IMR-90 (cell line): Measurements from ENCODE around the gene SHC4. TPM values are rescaled to one million over a fixed set of nuclear protein-coding genes. Genes with fewer than 3 reads are reported as not detected.

Experiments used
- ATAC-seq: fragments of 200-7000 bp; cut with Tn5 transposase; 2 replicates; pipeline ENCODE4 v1.9.1; 2020; ENCODE audit warnings: low read depth, mild to moderate bottlenecking, moderate library complexity
- BruUV-seq: library from RNA; stranded (reverse); fragments of 400-500 nt; replicated peaks from 2 replicates; lab custom pipeline; 2021; lab: Mats Ljungman, UMichigan
- CTCF ChIA-PET: fragments of 300-600 bp; formaldehyde crosslinking; extraction: SDS; loops from one replicate; lab custom pipeline; 2021; ENCODE audit warnings: antibody characterized with exemption; lab: Yijun Ruan, JAX
- POLR2A ChIA-PET: fragments of 300-600 bp; sonication (Branson Sonifier 250); formaldehyde crosslinking; loops from one replicate; lab custom pipeline; 2022; ENCODE audit warnings: antibody characterized with exemption; ENCODE audit not compliant: unreplicated experiment; lab: Charles Lee
- DNase-seq: peaks from one replicate; pipeline ENCODE4 v3.0.0; 2013
- H2AFZ ChIP-seq: replicated peaks from 2 replicates; pipeline ENCODE3; 2013; ENCODE audit warnings: low read length, mild to moderate bottlenecking; ENCODE audit not compliant: poor library complexity
- H2AK5ac ChIP-seq: 2 replicates; pipeline ENCODE4 v1.6.1; 2013; ENCODE audit warnings: low read depth, low read length, inconsistent platforms
- H2AK9ac ChIP-seq: replicated peaks from 2 replicates; pipeline ENCODE3; 2013; ENCODE audit warnings: mild to moderate bottlenecking, low read depth, low read length, moderate library complexity; ENCODE audit not compliant: poor library complexity
- H2BK120ac ChIP-seq: 2 replicates; pipeline ENCODE4 v1.6.1; 2013; ENCODE audit warnings: low read depth, low read length, inconsistent platforms
- H2BK15ac ChIP-seq: 3 replicates; pipeline ENCODE4 v1.6.1; 2013; ENCODE audit warnings: low read depth, low read length, inconsistent platforms
- H2BK20ac ChIP-seq: 2 replicates; pipeline ENCODE4 v1.6.1; 2013; ENCODE audit warnings: low read depth, mild to moderate bottlenecking, inconsistent platforms, low read length, moderate library complexity
- H2BK5ac ChIP-seq: 2 replicates; pipeline ENCODE4 v1.6.1; 2013; ENCODE audit warnings: mild to moderate bottlenecking, low read depth, low read length, inconsistent platforms; ENCODE audit not compliant: poor library complexity, severe bottlenecking
- H3K14ac ChIP-seq: replicated peaks from 2 replicates; pipeline ENCODE4 v1.6.1; 2013; ENCODE audit warnings: low read depth, low read length, inconsistent platforms
- H3K18ac ChIP-seq: 2 replicates; pipeline ENCODE4 v1.6.1; 2013; ENCODE audit warnings: low read depth, low read length, control low read depth
- H3K23ac ChIP-seq: 2 replicates; pipeline ENCODE4 v1.6.1; 2013; ENCODE audit warnings: low read depth, low read length, inconsistent platforms
- H3K27ac ChIP-seq: 2 replicates; pipeline ENCODE4 v1.5.1; 2013; ENCODE audit warnings: mild to moderate bottlenecking, control low read depth, low read length; ENCODE audit not compliant: insufficient read depth
- H3K27me3 ChIP-seq: 2 replicates; pipeline ENCODE4 v1.6.1; 2013; ENCODE audit warnings: low read length; ENCODE audit not compliant: control insufficient read depth, insufficient read depth
- H3K36me3 ChIP-seq: 2 replicates; pipeline ENCODE4 v1.6.1; 2013; ENCODE audit warnings: low read length, mixed read lengths; ENCODE audit not compliant: control insufficient read depth, insufficient read depth
- H3K4ac ChIP-seq: 2 replicates; pipeline ENCODE4 v1.6.1; 2013; ENCODE audit warnings: low read depth, low read length, inconsistent platforms
- H3K4me1 ChIP-seq: 2 replicates; pipeline ENCODE4 v1.6.1; 2013; ENCODE audit warnings: low read length, mixed read lengths; ENCODE audit not compliant: control insufficient read depth, insufficient read depth
- H3K4me2 ChIP-seq: 2 replicates; pipeline ENCODE4 v1.6.1; 2013; ENCODE audit warnings: low read depth, mild to moderate bottlenecking, control low read depth, low read length, moderate library complexity
- H3K4me3 ChIP-seq: 2 replicates; pipeline ENCODE4 v1.5.1; 2013; ENCODE audit warnings: low read depth, mild to moderate bottlenecking, control low read depth, low read length, moderate library complexity; ENCODE audit not compliant: insufficient read depth
- H3K56ac ChIP-seq: 2 replicates; pipeline ENCODE4 v1.6.1; 2013; ENCODE audit warnings: low read length, inconsistent platforms; ENCODE audit not compliant: insufficient read depth; ENCODE audit errors: extremely low read depth
- H3K79me1 ChIP-seq, 2 experiments: 2 replicates each; pipeline ENCODE4 v1.6.1; 2013; ENCODE audit warnings: low read length in 2 of 2, inconsistent platforms in 1 of 2, low read depth in 1 of 2
- H3K9ac ChIP-seq: 2 replicates; pipeline ENCODE4 v1.6.1; 2013; ENCODE audit warnings: low read depth, low read length, control low read depth
- H3K9me1 ChIP-seq: 2 replicates; pipeline ENCODE4 v1.6.1; 2013; ENCODE audit warnings: low read length, inconsistent platforms; ENCODE audit not compliant: insufficient read depth
- H3K9me3 ChIP-seq: 2 replicates; pipeline ENCODE4 v1.6.1; 2013; ENCODE audit warnings: low read length; ENCODE audit not compliant: control insufficient read depth, insufficient read depth
- H4K20me1 ChIP-seq: 2 replicates; pipeline ENCODE4 v1.6.1; 2013; ENCODE audit warnings: low read length, inconsistent platforms; ENCODE audit not compliant: insufficient read depth
- H4K5ac ChIP-seq: 2 replicates; pipeline ENCODE4 v1.6.1; 2013; ENCODE audit warnings: mild to moderate bottlenecking, low read depth, low read length, control low read depth
- H4K8ac ChIP-seq, 2 experiments: 2 replicates each; pipeline ENCODE4 v1.6.1; 2013; ENCODE audit warnings: low read depth in 2 of 2, low read length in 2 of 2, control low read depth in 1 of 2, inconsistent platforms in 1 of 2
- H4K91ac ChIP-seq: 2 replicates; pipeline ENCODE4 v1.6.1; 2013; ENCODE audit warnings: low read depth, low read length, inconsistent platforms; ENCODE audit not compliant: insufficient read depth
- BHLHE40 ChIP-seq: fragments of 150-350 bp; IDR thresholded peaks from 2 replicates; pipeline ENCODE4 v1.6.1; 2016; ENCODE audit warnings: mild to moderate bottlenecking, low read depth, low read length
- ELK1 ChIP-seq: fragments of 150-350 bp; IDR thresholded peaks from 2 replicates; pipeline ENCODE4 v1.6.1; 2016; ENCODE audit warnings: low read depth, mild to moderate bottlenecking, low read length, moderate library complexity, borderline replicate concordance
- MAZ ChIP-seq: IDR thresholded peaks from 2 replicates; pipeline ENCODE4 v1.6.1; 2012; ENCODE audit warnings: low read depth, mild to moderate bottlenecking, low read length, improper control_type of control experiment, moderate library complexity, borderline replicate concordance
- RAD21 ChIP-seq: IDR thresholded peaks from 2 replicates; pipeline ENCODE4 v1.6.1; 2012; ENCODE audit warnings: low read length, improper control_type of control experiment
- RCOR1 ChIP-seq: IDR thresholded peaks from 2 replicates; pipeline ENCODE4 v1.6.1; 2012; ENCODE audit warnings: mild to moderate bottlenecking, low read length, improper control_type of control experiment; ENCODE audit not compliant: insufficient replicate concordance
- WGBS, 2 experiments: methylation state at CpG; one replicate each; pipeline versions ENCODE4 v1.1.5 to v1.1.7; 2013; ENCODE audit warnings: missing lambda C conversion rate in 2 of 2; ENCODE audit not compliant: insufficient read length in 1 of 2; ENCODE audit errors: extremely low coverage in 2 of 2; 5-methylcytosine and 5-hydroxymethylcytosine counted together
- dilution Hi-C: fragments of 300-500 bp; cut with HindIII; formaldehyde crosslinking; loops from one replicate; pipeline ENCODE4 v1.14.3; 2018; ENCODE audit warnings: low sequenced_read_pairs; ENCODE audit not compliant: unreplicated experiment
- in situ Hi-C: fragments of 300-500 bp; cut with MboI; formaldehyde crosslinking; loops from 3 replicates; pipeline ENCODE4 v1.14.3; 2019; ENCODE audit warnings: low sequenced_read_pairs, inconsistent platforms, mixed read lengths
- intact Hi-C: fragments of 100-400 bp; cut with micrococcal nuclease; formaldehyde crosslinking; loops from 2 replicates; pipeline ENCODE4 v1.10.0; 2022
- polyA plus RNA-seq, 3 experiments: library from polyadenylated mRNA; depleted of rRNA; stranded (reverse); fragments of >200 nt; gene quantifications; 2 replicates each; pipeline ENCODE4 v1.2.3, GENCODE V29; 2012; ENCODE audit warnings: low replicate concordance in 1 of 3
- total RNA-seq: library from RNA; depleted of rRNA; stranded (reverse); fragments of >200 nt; gene quantifications from 2 replicates; pipeline ENCODE4 v1.2.3, GENCODE V29; 2012

The SHC4 gene
- total and polyA plus RNA-seq, 2 of the 4 experiments (the other 2 are of a cell fraction) = 0.91 to 2.7 TPM

DNA sequence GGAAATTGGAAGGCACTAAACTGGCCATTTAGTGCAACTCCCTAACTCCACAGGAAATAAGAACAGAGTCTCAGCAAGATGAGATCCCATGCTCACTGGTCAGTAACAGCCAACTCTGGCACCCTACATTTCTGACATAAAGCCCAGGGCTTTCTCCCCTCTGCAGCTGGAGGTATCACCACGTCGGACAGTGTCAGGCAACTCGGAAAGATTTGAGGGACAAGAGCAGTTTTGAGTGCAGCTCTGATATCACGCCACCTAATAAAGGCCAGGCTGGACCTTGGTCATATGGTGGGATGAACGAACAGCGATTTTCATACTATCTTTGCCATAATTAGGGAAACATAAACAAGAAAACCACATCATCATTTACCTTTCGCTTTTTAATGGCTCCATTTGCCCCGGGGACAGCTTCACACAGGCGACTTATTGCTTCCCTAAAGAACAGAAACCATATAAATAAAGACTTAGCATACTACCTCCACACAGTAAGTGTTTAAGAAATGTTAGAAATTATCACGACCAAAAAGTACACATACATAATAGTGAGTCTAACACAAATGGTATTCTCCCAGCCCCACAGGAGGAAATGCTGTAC lies 73.2 kb downstream of the SHC4 start:
- H2AK9ac ChIP-seq = no peak overlapping the region
- peak overlapping the region; percentile 81 for H2BK15ac ChIP-seq
- H3K9me3 ChIP-seq = no peaks in the 10 kb centered on the region
- H4K91ac ChIP-seq = peak overlapping the region; percentile 67; the same call in 1 of the 2 replicates
- no peaks in the 10 kb centered on the region for H4K20me1 ChIP-seq
- H3K36me3 ChIP-seq = no peaks in the 10 kb centered on the region
- H2BK120ac ChIP-seq = peak overlapping the region; percentile 61
- dilution Hi-C loops (no loop called here), intact Hi-C loops (no loop called here), in situ Hi-C loops (no loop called here)
- H3K27me3 ChIP-seq = no peaks in the 10 kb centered on the region
- ChIA-PET CTCF (interaction anchor here (1.4 kb wide), 1 partner anchor 16 kb away, joined by 3 read pairs; no protein-coding TSS in a partner anchor), POLR2A (interaction anchor here (0.9 kb wide), 1 partner anchor 10 kb away, joined by 3 read pairs; no protein-coding TSS in a partner anchor)
- peak overlapping the region; percentile 17 for H2BK5ac ChIP-seq
- H3K4me3 ChIP-seq = no peak overlapping the region
- peak overlapping the region; percentile 66; the same call in 1 of the 2 replicates for H2BK20ac ChIP-seq
- peaks cover 4% of the 10 kb centered on the region; the same call in 1 of the 2 replicates for H3K9me1 ChIP-seq
- no peak overlapping the region for H3K56ac ChIP-seq
- H3K14ac ChIP-seq = peak overlapping the region; percentile 14; the same call in 1 of the 2 replicates
- peak; percentile 43 for DNase-seq
- H2AFZ ChIP-seq = no peak overlapping the region
- peak overlapping the region; percentile 45 for H3K4ac ChIP-seq
- WGBS, 2 experiments = no CpG with 5 or more reads among the region's 10 CpGs
- peak overlapping the region; percentile 95 for H3K18ac ChIP-seq
- ATAC-seq = peak; percentile 33
- peak overlapping the region; percentile 39; the same call in 1 of the 2 replicates for H3K9ac ChIP-seq
- no TSS peak for BruUV-seq
- TF ChIP-seq MAZ (no peak), RCOR1 (no peak), ELK1 (no peak), BHLHE40 (no peak), RAD21 (no peak)
- H3K4me2 ChIP-seq = peak overlapping the region; percentile 47
- H3K4me1 ChIP-seq = peaks cover 12% of the 10 kb centered on the region
- H2AK5ac ChIP-seq = peak overlapping the region; percentile 29
- peak overlapping the region; percentile 59 for H3K27ac ChIP-seq
- peaks cover 7 to 14% of the 10 kb centered on the region in 2 experiments; a peak in 3 of 4 replicates for H3K79me1 ChIP-seq
- H3K23ac ChIP-seq = peak overlapping the region; percentile 15; the same call in 1 of the 2 replicates
- H4K5ac ChIP-seq = peak overlapping the region; percentile 79
- peak overlapping the region; percentile 25 to 80 for H4K8ac ChIP-seq
